Panc1 (cell line): ENCODE measurements around the gene DBP. TPM values are rescaled to one million over a fixed set of nuclear protein-coding genes. Genes with fewer than 3 reads are reported as not detected.

Source experiments
- ATAC-seq: fragments of 200-7000 bp; cut with Tn5 transposase; 2 replicates; pipeline ENCODE4 v1.9.1; 2020; ENCODE audit warnings: mild to moderate bottlenecking, moderate library complexity
- BruUV-seq: library from RNA; stranded (reverse); fragments of 400-500 nt; replicated peaks from 2 replicates; lab custom pipeline; 2021; lab: Mats Ljungman, UMichigan
- CTCF ChIA-PET: fragments of 300-600 bp; sonication (Branson Sonifier 250); formaldehyde crosslinking; loops from one replicate; lab custom pipeline; 2022; ENCODE audit warnings: antibody characterized with exemption; lab: Charles Lee
- POLR2A ChIA-PET: fragments of 300-600 bp; sonication (Branson Sonifier 250); formaldehyde crosslinking; loops from one replicate; lab custom pipeline; 2022; ENCODE audit warnings: antibody characterized with exemption; lab: Charles Lee
- DNase-seq: peaks from one replicate; pipeline ENCODE4 v3.0.0-alpha.2; 2010; ENCODE audit warnings: low read depth, low spot score
- H3K27ac ChIP-seq: 2 replicates; pipeline ENCODE4 v1.5.1; 2011; ENCODE audit warnings: mild to moderate bottlenecking, low read length, inconsistent platforms
- H3K27me3 ChIP-seq: fragments of 200-500 bp; sonication (Bioruptor generic); 2 replicates; pipeline ENCODE4 v1.6.0; 2014; ENCODE audit warnings: low read length, inconsistent platforms; ENCODE audit not compliant: control insufficient read depth, insufficient read depth
- H3K36me3 ChIP-seq: fragments of 200-500 bp; sonication (Bioruptor generic); 2 replicates; pipeline ENCODE4 v1.5.1; 2014; ENCODE audit warnings: inconsistent platforms, mild to moderate bottlenecking, low read length, moderate library complexity; ENCODE audit not compliant: control insufficient read depth, insufficient read depth
- H3K4me1 ChIP-seq: 2 replicates; pipeline ENCODE4 v1.5.1; 2011; ENCODE audit warnings: inconsistent platforms, mild to moderate bottlenecking, low read length, moderate library complexity; ENCODE audit not compliant: control insufficient read depth, insufficient read depth
- H3K4me3 ChIP-seq, 2 experiments: 2 replicates each; pipeline ENCODE4 v1.5.1; 2011 to 2012; ENCODE audit warnings: low read depth in 2 of 2, low read length in 2 of 2, mild to moderate bottlenecking in 2 of 2, inconsistent platforms in 1 of 2, moderate library complexity in 1 of 2
- H3K9me3 ChIP-seq: fragments of 200-500 bp; sonication (Bioruptor generic); 2 replicates; pipeline ENCODE4 v1.5.1; 2014; ENCODE audit warnings: low read depth, mild to moderate bottlenecking, inconsistent platforms, low read length, moderate library complexity; ENCODE audit not compliant: control insufficient read depth, insufficient read depth
- CTCF ChIP-seq: fragments of 450-650 bp; IDR thresholded peaks from 2 replicates; pipeline ENCODE4 v1.5.1; 2017; ENCODE audit warnings: mild to moderate bottlenecking
- POLR2AphosphoS5 ChIP-seq: IDR thresholded peaks from 2 replicates; pipeline ENCODE4 v1.6.1; 2012; ENCODE audit warnings: mild to moderate bottlenecking, low read depth, low read length, moderate library complexity
- REST ChIP-seq, 2 experiments: IDR thresholded peaks; 2 replicates each; pipeline ENCODE4 v1.6.1; 2011 to 2012; ENCODE audit warnings: low read depth in 2 of 2, control low read depth in 1 of 2, low read length in 1 of 2, mild to moderate bottlenecking in 1 of 2, moderate library complexity in 1 of 2; ENCODE audit not compliant: insufficient read depth in 1 of 2
- SIN3A ChIP-seq: IDR thresholded peaks from 2 replicates; pipeline ENCODE4 v1.6.1; 2012; ENCODE audit warnings: low read depth, mild to moderate bottlenecking, low read length, moderate library complexity, borderline replicate concordance; ENCODE audit not compliant: insufficient read depth
- TCF7L2 ChIP-seq: IDR thresholded peaks from 2 replicates; pipeline ENCODE4 v1.6.1; 2011; ENCODE audit warnings: mild to moderate bottlenecking, low read depth, low read length, inconsistent platforms
- in situ Hi-C: cut with HindIII; loops from 2 replicates; pipeline ENCODE4 v1.10.0; 2016; ENCODE audit warnings: low sequenced_read_pairs, low pct_unique_long_range_greater_than_20kb
- intact Hi-C: fragments of 100-400 bp; cut with micrococcal nuclease; formaldehyde crosslinking; loops from one replicate; pipeline ENCODE4 v1.10.0; 2022; ENCODE audit not compliant: unreplicated experiment
- total RNA-seq: library from RNA; stranded (reverse); gene quantifications from one replicate; pipeline ENCODE4 v1.2.1, GENCODE V29; 2021; ENCODE audit not compliant: unreplicated experiment

Gene DBP
- total RNA-seq, 1 experiment from 2014 or later: 7.4 TPM

- no peaks in the 10 kb centered on the region for H3K4me1 ChIP-seq
- no peaks in the 10 kb centered on the region for H3K9me3 ChIP-seq
- CTCF ChIA-PET: no interaction called here
- no TSS peak for BruUV-seq
- TF ChIP-seq SIN3A (no peak), POLR2AphosphoS5 (no peak), CTCF (no peak), TCF7L2 (no peak), REST (IDR thresholded peaks at IDR 0.05; ENCODE audit: insufficient read depth in 1 of 2, low read depth in 2 of 2, low read length in 1 of 2) (no peak)
- ATAC-seq (no peak), DNase-seq (no peak)
- POLR2A ChIA-PET: no interaction called here
- H3K27ac ChIP-seq: no peak overlapping the region
- no peaks in the 10 kb centered on the region for H3K27me3 ChIP-seq
- H3K36me3 ChIP-seq: no peaks in the 10 kb centered on the region
- in situ Hi-C loops (no loop called here), intact Hi-C loops (no loop called here)
- H3K4me3 ChIP-seq: no peak overlapping the region
Observed at GRCh38 chr19:48686088-48686487, 48.9 kb upstream of the DBP start.

GRCh38 chr19:48685583-48685982 lies 48.4 kb upstream of the DBP start:
- in situ Hi-C loops: no loop called here
- intact Hi-C loops: no loop called here
- TF ChIP-seq SIN3A (no peak), CTCF (no peak), REST (IDR thresholded peaks at IDR 0.05; ENCODE audit: insufficient read depth in 1 of 2, low read depth in 2 of 2, low read length in 1 of 2) (no peak), TCF7L2 (no peak), POLR2AphosphoS5 (no peak)
- ChIA-PET POLR2A (no interaction called here), CTCF (no interaction called here)
- no TSS peak for BruUV-seq
- no peaks in the 10 kb centered on the region for H3K36me3 ChIP-seq
- no peak overlapping the region for H3K4me3 ChIP-seq
- H3K4me1 ChIP-seq: no peaks in the 10 kb centered on the region
- no peak for ATAC-seq
- DNase-seq: no peak
- H3K9me3 ChIP-seq: no peaks in the 10 kb centered on the region
- no peak overlapping the region for H3K27ac ChIP-seq
- no peaks in the 10 kb centered on the region for H3K27me3 ChIP-seq
